HG03558 (cell line): ENCODE measurements around the gene APBB2.
"Not testable (repeated sequence)": the region's sequence is repeated elsewhere in the genome, so short reads cannot be mapped to it uniquely, and the experiment has no call there.

ENCODE experiments used
- ATAC-seq: cut with Tn5 transposase; IDR thresholded peaks from one replicate; pipeline ENCODE4 v1.9.1; 2021; ENCODE audit warnings: moderate number of reproducible peaks; ENCODE audit not compliant: unreplicated experiment; ENCODE audit errors: extremely low read depth

Gene APBB2

GRCh38 chr4:40994321-40994720 lies 220.0 kb downstream of the APBB2 start:
- not testable (repeated sequence) for ATAC-seq

GRCh38 chr4:40993296-40993693 lies 221.0 kb downstream of the APBB2 start:
- not testable (repeated sequence) for ATAC-seq

GRCh38 chr4:40992472-40993295 lies 221.7 kb downstream of the APBB2 start:
- peak; percentile 42 for ATAC-seq

GRCh38 chr4:40991908-40992307 lies 222.4 kb downstream of the APBB2 start:
- peak; percentile 56 for ATAC-seq

- ATAC-seq = no peak
Measured at GRCh38 chr4:40990899-40991265, 223.5 kb downstream of the APBB2 start.

GRCh38 chr4:40990236-40990898 lies 224.0 kb downstream of the APBB2 start:
- no peak for ATAC-seq

GRCh38 chr4:40987151-40987550 lies 227.2 kb downstream of the APBB2 start:
- no peak for ATAC-seq

GRCh38 chr4:40986375-40986774 lies 228.0 kb downstream of the APBB2 start:
- ATAC-seq = no peak

- no peak for ATAC-seq
Measured at GRCh38 chr4:40984051-40984450, 230.3 kb downstream of the APBB2 start.

- ATAC-seq = no peak
Measured at GRCh38 chr4:40980318-40980883, 233.9 kb downstream of the APBB2 start.

- ATAC-seq = no peak
Measured at GRCh38 chr4:40978548-40978947, 235.8 kb downstream of the APBB2 start.

GRCh38 chr4:40976343-40976742 lies 238.0 kb downstream of the APBB2 start:
- ATAC-seq = no peak

GRCh38 chr4:40972722-40973121 lies 241.6 kb downstream of the APBB2 start:
- no peak for ATAC-seq

- no peak for ATAC-seq
Measured at GRCh38 chr4:40971338-40971737, 243.0 kb downstream of the APBB2 start.

- ATAC-seq = no peak
Measured at GRCh38 chr4:40969501-40969900, 244.8 kb downstream of the APBB2 start.

GRCh38 chr4:40967550-40967949 lies 246.8 kb downstream of the APBB2 start:
- ATAC-seq = no peak

- ATAC-seq = no peak
Measured at GRCh38 chr4:40966091-40966490, 248.3 kb downstream of the APBB2 start.

GRCh38 chr4:40963897-40964478 lies 250.4 kb downstream of the APBB2 start:
- ATAC-seq = no peak

GRCh38 chr4:40962551-40963180 lies 251.7 kb downstream of the APBB2 start:
- no peak for ATAC-seq

GRCh38 chr4:40960941-40961340 lies 253.4 kb downstream of the APBB2 start:
- ATAC-seq = no peak

- no peak for ATAC-seq
Measured at GRCh38 chr4:40957281-40957680, 257.1 kb downstream of the APBB2 start.
